Activated CD4-positive, alpha-beta T cell treated with anti-CD3 and anti-CD28 coated beads for 36 hours (primary cell): ENCODE results near the gene ARPP21. TPM values are rescaled to one million over a fixed set of nuclear protein-coding genes. Genes with fewer than 3 reads are reported as not detected.

Source experiments
- ATAC-seq: fragments of 200-7000 bp; cut with Tn5 transposase; one replicate; pipeline ENCODE4 v1.10.0; 2021; ENCODE audit warnings: mild to moderate bottlenecking, moderate library complexity
- CTCF ChIA-PET: fragments of 350-600 bp; sonication (Branson Sonifier 250); formaldehyde crosslinking; loops from one replicate; lab custom pipeline; 2021; ENCODE audit warnings: antibody characterized with exemption; lab: Charles Lee
- POLR2A ChIA-PET: fragments of 350-600 bp; sonication (Branson Sonifier 250); formaldehyde crosslinking; loops from one replicate; lab custom pipeline; 2021; ENCODE audit warnings: antibody characterized with exemption, inconsistent platforms; lab: Charles Lee
- DNase-seq: peaks from one replicate; pipeline ENCODE4 v3.0.0-alpha.2; 2020
- H3K27ac Mint-ChIP-seq: one replicate; pipeline ENCODE4 v1.8.0; 2021; ENCODE audit warnings: mixed read lengths
- H3K27me3 Mint-ChIP-seq: one replicate; pipeline ENCODE4 v1.8.0; 2021; ENCODE audit warnings: mixed read lengths
- H3K36me3 Mint-ChIP-seq: one replicate; pipeline ENCODE4 v1.8.0; 2021; ENCODE audit warnings: low read depth, mixed read lengths
- H3K4me1 Mint-ChIP-seq: one replicate; pipeline ENCODE4 v1.8.0; 2021; ENCODE audit warnings: mixed read lengths
- H3K4me3 Mint-ChIP-seq: one replicate; pipeline ENCODE4 v1.8.0; 2021; ENCODE audit warnings: mild to moderate bottlenecking, moderate library complexity, mixed read lengths
- H3K9me3 Mint-ChIP-seq: one replicate; pipeline ENCODE4 v1.8.0; 2021; ENCODE audit warnings: low read depth, mixed read lengths
- intact Hi-C, 2 experiments: fragments of 100-400 bp; cut with DNase I in 1 of 2; cut with micrococcal nuclease in 1 of 2; formaldehyde crosslinking; loops; one replicate each; pipeline versions ENCODE4 v1.14.2 to v1.15.1; 2022 to 2024; cut with DNase I, micrococcal nuclease
- total RNA-seq, 2 experiments: library from RNA; stranded (reverse); gene quantifications; one replicate each; pipeline ENCODE4 v1.2.3, GENCODE V29; 2021

ARPP21 gene
- total RNA-seq, 2 experiments from 2014 or later, result not detected

DNA sequence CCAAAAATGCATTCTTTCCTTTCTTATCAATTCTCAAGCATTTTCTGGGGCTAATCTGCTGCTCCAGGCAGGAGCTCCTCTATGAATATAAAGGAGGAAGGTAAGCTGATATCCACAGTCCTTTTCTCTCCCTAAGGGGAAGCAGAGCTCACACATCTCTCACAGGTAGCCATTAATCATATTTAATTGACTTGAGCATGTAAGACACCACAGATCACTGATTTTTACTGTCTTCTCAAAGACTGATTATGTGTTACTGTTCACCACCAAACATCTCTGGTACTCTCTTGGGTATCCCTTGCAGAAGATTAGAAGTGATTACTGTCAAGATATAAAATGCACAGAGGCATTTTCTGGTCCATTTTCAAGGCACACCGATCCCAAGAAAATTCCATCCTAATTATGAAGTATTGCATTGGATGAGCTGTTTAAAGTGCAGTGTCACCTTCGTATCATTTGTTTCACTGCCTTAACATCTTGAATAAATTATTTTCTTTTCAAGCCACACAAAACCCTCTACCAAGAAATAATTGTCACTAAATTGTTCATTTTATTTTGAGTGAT is 100.7 kb downstream of the ARPP21 start:
- Mint-ChIP-seq H3K9me3 (no peaks in the 10 kb centered on the region), H3K27me3 (no peaks in the 10 kb centered on the region), H3K36me3 (no peaks in the 10 kb centered on the region), H3K4me1 (no peaks in the 10 kb centered on the region), H3K4me3 (no peak overlapping the region), H3K27ac (no peak overlapping the region)
- DNase-seq (no peak), ATAC-seq (no peak)
- intact Hi-C loops, result no loop called here
- ChIA-PET POLR2A (no interaction called here), CTCF (no interaction called here)

DNA sequence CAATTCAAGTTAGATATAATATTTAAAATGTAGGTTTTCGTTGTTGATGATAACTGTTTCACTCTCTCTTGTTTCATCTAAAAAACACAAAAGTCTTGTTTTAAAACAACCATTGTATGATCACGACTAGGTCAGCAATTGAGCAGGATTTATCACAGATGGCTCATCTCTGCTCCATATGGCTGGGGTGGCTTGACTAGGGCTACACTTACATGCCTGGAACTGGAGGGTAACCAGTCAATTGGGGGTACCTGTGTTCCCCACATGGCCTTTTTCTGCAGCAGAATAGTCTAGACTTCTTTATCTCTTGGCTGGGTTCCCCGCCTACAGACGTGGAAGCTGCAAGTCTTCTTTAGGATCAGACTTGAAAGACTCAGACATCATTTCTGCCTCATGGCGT is 103.9 kb downstream of the ARPP21 start:
- Mint-ChIP-seq H3K4me3 (no peak overlapping the region), H3K27me3 (no peaks in the 10 kb centered on the region), H3K27ac (no peak overlapping the region), H3K4me1 (no peaks in the 10 kb centered on the region), H3K9me3 (no peaks in the 10 kb centered on the region), H3K36me3 (no peaks in the 10 kb centered on the region)
- ChIA-PET POLR2A (no interaction called here), CTCF (no interaction called here)
- DNase-seq, result no peak
- ATAC-seq, result no peak
- intact Hi-C loops, result no loop called here

DNA sequence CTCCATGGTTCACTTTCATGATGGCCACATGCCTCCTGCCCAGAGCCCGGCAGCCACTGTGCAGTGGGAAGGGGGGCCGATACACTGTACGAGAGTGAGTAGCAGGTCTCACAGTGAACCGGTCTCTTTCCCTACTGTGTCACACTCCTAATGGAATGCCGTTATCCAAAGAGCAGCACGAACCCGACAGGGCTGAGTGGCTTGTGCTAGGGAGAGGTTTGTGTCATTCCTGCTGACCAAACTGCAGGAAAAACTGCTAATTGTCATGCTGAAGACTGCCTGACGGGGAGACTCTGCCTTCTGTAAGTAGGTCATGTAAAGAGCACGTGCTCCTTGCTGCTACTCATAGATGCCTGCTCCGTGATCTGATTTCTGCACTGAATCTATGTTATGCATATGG is 105.1 kb downstream of the ARPP21 start:
- H3K9me3 Mint-ChIP-seq, result no peaks in the 10 kb centered on the region
- CTCF ChIA-PET, result no interaction called here
- no peak overlapping the region for H3K4me3 Mint-ChIP-seq
- H3K4me1 Mint-ChIP-seq, result no peaks in the 10 kb centered on the region
- intact Hi-C loops, result no loop called here
- POLR2A ChIA-PET, result no interaction called here
- ATAC-seq, result no peak
- H3K27me3 Mint-ChIP-seq, result no peaks in the 10 kb centered on the region
- H3K36me3 Mint-ChIP-seq, result no peaks in the 10 kb centered on the region
- no peak for DNase-seq
- H3K27ac Mint-ChIP-seq, result no peak overlapping the region

DNA sequence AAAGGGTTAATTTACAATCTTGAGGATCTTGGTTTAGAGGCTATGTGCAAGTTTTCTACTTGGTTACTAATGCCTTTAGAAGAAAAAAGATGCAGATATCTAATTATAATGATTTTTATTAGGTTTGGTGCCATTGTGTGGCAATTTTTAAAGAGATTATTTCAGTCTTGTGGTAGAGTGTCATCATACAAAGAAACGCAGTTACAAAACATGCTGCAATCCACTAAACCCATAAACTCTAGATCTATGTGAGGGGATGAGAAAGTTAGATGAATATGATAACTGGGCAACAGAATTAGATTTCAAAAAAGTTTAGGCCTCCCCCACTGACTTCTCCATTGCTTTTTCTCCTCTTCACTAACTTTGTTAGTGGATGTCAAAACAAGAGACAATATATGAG is 106.0 kb downstream of the ARPP21 start:
- intact Hi-C loops, result no loop called here
- CTCF ChIA-PET, result no interaction called here
- Mint-ChIP-seq H3K9me3 (no peaks in the 10 kb centered on the region), H3K27me3 (no peaks in the 10 kb centered on the region), H3K4me3 (no peak overlapping the region), H3K4me1 (no peaks in the 10 kb centered on the region), H3K36me3 (no peaks in the 10 kb centered on the region), H3K27ac (no peak overlapping the region)
- POLR2A ChIA-PET, result no interaction called here
- DNase-seq (no peak), ATAC-seq (no peak)

DNA sequence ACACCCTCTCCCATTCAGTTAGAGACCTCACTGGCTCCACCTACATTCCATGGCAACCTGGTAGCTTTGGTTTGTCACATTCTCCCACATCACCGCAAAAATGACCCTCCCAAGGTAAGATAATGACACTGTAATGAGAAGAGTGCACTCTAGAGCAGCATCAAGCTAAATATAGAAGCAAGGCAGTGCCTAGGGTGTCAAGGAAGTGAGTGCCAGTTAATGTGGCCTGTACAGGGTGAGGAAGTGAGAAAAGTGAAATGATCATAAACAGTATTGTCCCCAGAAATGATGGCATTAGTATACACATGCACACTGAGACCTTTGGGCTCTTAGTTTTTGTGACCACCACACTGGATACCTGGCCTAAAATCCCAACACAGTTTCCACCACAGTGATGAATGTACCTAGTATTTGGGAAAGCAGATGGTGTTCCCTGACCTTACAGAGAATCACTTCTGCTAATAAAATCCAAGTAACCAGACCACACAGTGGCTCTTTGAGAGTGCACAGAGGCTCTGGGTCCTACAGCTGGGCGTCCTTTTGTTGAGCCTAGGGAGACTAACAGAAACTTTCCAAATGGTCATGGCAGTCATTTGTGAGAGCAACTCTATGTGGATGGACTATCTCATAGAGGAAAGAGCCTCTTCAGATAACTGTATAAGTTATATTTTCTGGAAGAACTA is 106.6 kb downstream of the ARPP21 start:
- H3K27me3 Mint-ChIP-seq, result no peaks in the 10 kb centered on the region
- CTCF ChIA-PET, result no interaction called here
- H3K9me3 Mint-ChIP-seq, result no peaks in the 10 kb centered on the region
- no peak overlapping the region for H3K4me3 Mint-ChIP-seq
- H3K27ac Mint-ChIP-seq, result no peak overlapping the region
- H3K36me3 Mint-ChIP-seq, result no peaks in the 10 kb centered on the region
- no peaks in the 10 kb centered on the region for H3K4me1 Mint-ChIP-seq
- no peak for ATAC-seq
- POLR2A ChIA-PET, result no interaction called here
- intact Hi-C loops, result no loop called here
- DNase-seq, result no peak

DNA sequence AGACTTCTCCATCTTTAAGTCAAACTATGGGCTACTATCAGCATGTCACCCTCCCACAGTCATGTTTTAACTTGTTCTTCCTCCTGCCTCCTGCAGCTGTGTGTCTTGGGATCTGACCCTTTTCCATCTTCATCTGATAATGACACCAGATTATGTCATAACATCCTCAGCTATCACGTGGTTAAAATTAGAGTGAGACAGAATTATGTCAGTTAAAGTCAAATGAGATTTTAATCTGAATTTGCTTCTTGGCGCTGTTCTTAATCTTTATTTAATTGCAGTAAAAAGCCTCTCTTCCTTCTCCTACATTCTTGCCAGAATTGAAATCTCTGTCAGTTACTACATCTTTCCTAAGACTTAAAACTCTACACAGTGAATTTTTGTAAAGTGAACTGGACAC is 107.2 kb downstream of the ARPP21 start:
- CTCF ChIA-PET, result no interaction called here
- POLR2A ChIA-PET, result no interaction called here
- H3K27ac Mint-ChIP-seq, result no peak overlapping the region
- no peaks in the 10 kb centered on the region for H3K4me1 Mint-ChIP-seq
- no peaks in the 10 kb centered on the region for H3K27me3 Mint-ChIP-seq
- H3K4me3 Mint-ChIP-seq, result no peak overlapping the region
- intact Hi-C loops, result no loop called here
- ATAC-seq (no peak), DNase-seq (no peak)
- no peaks in the 10 kb centered on the region for H3K36me3 Mint-ChIP-seq
- no peaks in the 10 kb centered on the region for H3K9me3 Mint-ChIP-seq

DNA sequence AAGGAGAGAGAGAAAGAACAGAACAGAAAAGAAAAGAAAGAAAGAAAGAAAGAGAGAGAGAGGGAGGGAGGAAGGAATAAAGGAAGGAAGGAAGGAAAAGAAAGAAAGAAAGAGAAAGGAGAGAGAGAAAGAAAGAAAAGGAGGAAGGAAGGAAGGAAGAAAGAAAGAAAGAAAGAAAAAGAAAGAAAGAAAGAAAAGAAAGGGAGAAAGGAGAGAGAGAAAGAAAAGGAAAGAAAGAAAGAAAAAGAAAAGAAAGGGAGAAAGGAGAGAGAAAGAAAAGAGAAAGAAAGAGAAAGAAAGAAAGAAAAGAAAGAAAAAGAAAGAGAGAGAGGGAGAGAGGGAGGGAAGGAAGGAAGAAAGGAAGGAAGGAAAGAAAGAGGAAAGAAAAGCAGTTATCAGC is 108.8 kb downstream of the ARPP21 start:
- intact Hi-C loops, result no loop called here
- Mint-ChIP-seq H3K9me3 (no peaks in the 10 kb centered on the region), H3K27ac (no peak overlapping the region), H3K36me3 (no peaks in the 10 kb centered on the region), H3K27me3 (no peaks in the 10 kb centered on the region), H3K4me1 (no peaks in the 10 kb centered on the region), H3K4me3 (no peak overlapping the region)
- DNase-seq (no peak), ATAC-seq (no peak)
- ChIA-PET CTCF (interaction anchor here (1.1 kb wide), 1 partner anchor 15 kb away, joined by 3 read pairs; no protein-coding TSS in a partner anchor), POLR2A (no interaction called here)

DNA sequence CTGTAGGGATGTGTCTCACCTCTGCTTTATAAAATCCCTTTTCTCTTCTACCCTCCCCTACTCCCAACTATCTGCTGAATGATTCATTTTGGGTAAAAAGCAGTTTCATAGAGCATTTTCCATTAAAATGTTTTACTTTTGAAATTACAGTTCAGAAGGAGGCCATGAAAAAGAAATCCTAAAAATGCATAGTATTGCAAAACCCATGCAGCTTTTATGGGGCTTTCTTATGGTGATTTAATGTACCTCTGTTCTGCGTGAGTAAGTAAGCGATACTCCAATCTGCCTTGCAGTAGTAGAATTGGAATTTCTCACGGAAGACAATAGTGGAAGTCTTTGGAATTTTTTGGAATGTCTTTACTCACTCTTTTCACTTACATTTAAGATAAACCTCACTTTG is 111.9 kb downstream of the ARPP21 start:
- ChIA-PET POLR2A (no interaction called here), CTCF (no interaction called here)
- DNase-seq (no peak), ATAC-seq (no peak)
- H3K4me3 Mint-ChIP-seq, result no peak overlapping the region
- no peak overlapping the region for H3K27ac Mint-ChIP-seq
- H3K9me3 Mint-ChIP-seq, result no peaks in the 10 kb centered on the region
- no peaks in the 10 kb centered on the region for H3K4me1 Mint-ChIP-seq
- H3K36me3 Mint-ChIP-seq, result no peaks in the 10 kb centered on the region
- H3K27me3 Mint-ChIP-seq, result no peaks in the 10 kb centered on the region
- intact Hi-C loops, result no loop called here

DNA sequence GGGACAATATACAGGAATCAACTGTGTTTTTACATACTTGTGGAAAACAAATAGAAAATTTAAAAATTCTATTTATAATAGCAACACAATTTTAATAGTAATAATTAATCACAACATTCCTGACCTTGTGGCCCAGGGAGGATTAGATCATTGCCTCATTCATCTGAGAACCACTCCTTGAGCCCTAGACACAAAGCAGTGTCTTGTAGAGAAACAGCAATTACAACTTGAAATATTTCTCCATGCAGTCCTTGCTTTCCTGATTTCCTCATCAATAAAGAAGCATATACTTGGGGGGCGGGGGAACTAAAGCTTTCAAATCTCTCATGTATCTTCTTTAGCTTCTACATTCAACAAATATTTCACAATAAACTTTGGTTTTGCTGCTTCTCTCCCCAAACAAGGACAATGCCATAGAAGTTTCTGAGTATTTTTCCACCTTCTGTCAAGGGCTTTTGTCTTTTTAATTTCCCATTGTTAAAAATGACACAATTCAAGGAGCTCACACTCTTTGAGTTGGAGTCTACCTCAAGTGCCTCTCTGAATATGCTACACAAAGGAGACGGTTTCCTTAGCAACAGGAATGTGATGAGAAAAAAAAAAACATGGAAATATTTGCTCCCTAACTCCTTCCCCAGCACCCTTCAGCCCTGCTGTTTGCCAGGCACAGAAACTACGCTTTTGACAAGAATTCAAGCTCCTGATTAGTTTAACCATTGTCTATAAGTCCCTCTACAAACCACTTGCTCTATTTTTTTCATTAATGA is 118.8 kb downstream of the ARPP21 start:
- ATAC-seq, result no peak
- intact Hi-C loops, result no loop called here
- H3K27ac Mint-ChIP-seq, result no peak overlapping the region
- H3K36me3 Mint-ChIP-seq, result no peaks in the 10 kb centered on the region
- H3K27me3 Mint-ChIP-seq, result no peaks in the 10 kb centered on the region
- CTCF ChIA-PET, result interaction anchor here (1.3 kb wide), 1 partner anchor 23 kb away, joined by 3 read pairs; no protein-coding TSS in a partner anchor
- H3K9me3 Mint-ChIP-seq, result no peaks in the 10 kb centered on the region
- H3K4me3 Mint-ChIP-seq, result no peak overlapping the region
- no peak for DNase-seq
- POLR2A ChIA-PET, result no interaction called here
- no peaks in the 10 kb centered on the region for H3K4me1 Mint-ChIP-seq

DNA sequence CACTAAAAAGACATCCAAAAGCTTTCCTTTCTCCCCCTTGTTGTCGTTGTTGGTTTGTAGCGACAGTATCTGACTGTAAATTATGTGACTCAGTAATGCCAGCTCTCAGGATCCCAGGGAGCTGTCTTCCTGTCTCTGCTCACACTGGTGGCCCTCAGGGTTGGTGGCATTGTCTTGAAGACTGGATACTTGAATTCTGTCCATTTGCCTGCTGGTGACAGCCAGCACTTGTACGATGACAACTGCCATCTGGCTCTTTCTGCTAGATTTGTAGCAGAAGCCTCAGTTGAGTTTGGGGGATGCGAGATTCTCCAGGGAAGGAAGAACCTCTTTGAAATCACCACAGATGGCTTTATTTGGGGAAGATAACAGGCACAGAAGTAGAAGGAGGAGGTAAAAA is 120.8 kb downstream of the ARPP21 start:
- H3K4me1 Mint-ChIP-seq, result no peaks in the 10 kb centered on the region
- H3K27me3 Mint-ChIP-seq, result no peaks in the 10 kb centered on the region
- H3K4me3 Mint-ChIP-seq, result no peak overlapping the region
- DNase-seq, result no peak
- no peaks in the 10 kb centered on the region for H3K9me3 Mint-ChIP-seq
- ChIA-PET CTCF (no interaction called here), POLR2A (interaction anchor here (0.7 kb wide), 1 partner anchor 242 kb away, joined by 3 read pairs; no protein-coding TSS in a partner anchor)
- no peaks in the 10 kb centered on the region for H3K36me3 Mint-ChIP-seq
- intact Hi-C loops, result no loop called here
- no peak for ATAC-seq
- no peak overlapping the region for H3K27ac Mint-ChIP-seq

DNA sequence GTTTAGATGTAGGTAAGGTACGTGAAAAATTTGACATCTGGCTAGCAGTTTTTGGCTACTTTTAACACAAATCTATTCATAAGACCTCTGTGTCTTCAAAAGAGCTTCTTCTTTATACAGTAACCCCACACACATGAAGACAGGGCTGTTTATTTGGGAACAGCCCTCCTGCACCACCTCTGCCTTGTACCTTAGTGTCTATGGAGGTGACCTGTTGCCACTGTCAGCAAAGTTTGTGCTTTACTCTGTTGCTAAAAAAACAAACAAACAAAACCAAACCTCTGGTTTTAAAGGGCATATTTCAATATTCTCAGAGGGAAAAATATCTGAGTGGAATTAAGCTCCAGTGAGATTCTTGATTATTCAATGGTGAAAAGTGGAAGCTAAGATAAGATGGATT is 122.0 kb downstream of the ARPP21 start:
- Mint-ChIP-seq H3K9me3 (no peaks in the 10 kb centered on the region), H3K27me3 (no peaks in the 10 kb centered on the region), H3K36me3 (no peaks in the 10 kb centered on the region), H3K27ac (no peak overlapping the region), H3K4me1 (no peaks in the 10 kb centered on the region), H3K4me3 (no peak overlapping the region)
- ATAC-seq (no peak), DNase-seq (no peak)
- intact Hi-C loops, result no loop called here
- POLR2A ChIA-PET, result no interaction called here
- CTCF ChIA-PET, result no interaction called here
